HepG2 (cell line): ENCODE results near the gene RANBP2.
"Not testable (repeated sequence)": the region's sequence is repeated elsewhere in the genome, so short reads cannot be mapped to it uniquely, and the experiment has no call there.

Experiments used
- CENPT ChIP-seq: sonication (generic); formaldehyde crosslinking; IDR thresholded peaks from 2 replicates; pipeline ENCODE4 v1.8.0; 2022; ENCODE audit warnings: low read depth, mild to moderate bottlenecking, moderate library complexity, missing genetic modification reagents
- CREB1 ChIP-seq, 2 experiments: fragments of 450-650 bp in 1 of 2; IDR thresholded peaks; 2 replicates each; pipeline ENCODE4 v1.6.1; 2016 to 2017; ENCODE audit warnings: control low read depth in 1 of 2, mild to moderate bottlenecking in 1 of 2, missing compliant biosample characterization in 1 of 2, missing genetic modification characterization in 1 of 2
- HCFC1 ChIP-seq: fragments of 150-350 bp; IDR thresholded peaks from 2 replicates; pipeline ENCODE4 v1.6.1; 2014; ENCODE audit warnings: low read depth, low read length
- HDAC2 ChIP-seq: sonication (generic); formaldehyde crosslinking; IDR thresholded peaks from 2 replicates; pipeline ENCODE4 v1.4.0; 2020; ENCODE audit warnings: missing genetic modification reagents
- MAFK ChIP-seq, 2 experiments: IDR thresholded peaks in 1 of 2; conservative IDR thresholded peaks in 1 of 2; 2 replicates each; pipeline ENCODE4 v1.6.1; 2011; ENCODE audit warnings: improper control_type of control experiment in 2 of 2, low read length in 2 of 2
- MXD4 ChIP-seq: IDR thresholded peaks from 2 replicates; pipeline ENCODE4 v1.6.1; 2016; ENCODE audit warnings: mild to moderate bottlenecking, missing biosample characterization, missing genetic modification reagents
- POLR2A ChIP-seq, 2 experiments: IDR thresholded peaks; 2 replicates each; pipeline ENCODE4 v1.6.1; 2011; ENCODE audit warnings: low read depth in 2 of 2, low read length in 2 of 2, mild to moderate bottlenecking in 1 of 2, moderate library complexity in 1 of 2; ENCODE audit not compliant: insufficient read depth in 1 of 2
- RNF219 ChIP-seq: sonication (generic); formaldehyde crosslinking; IDR thresholded peaks from 2 replicates; pipeline ENCODE4 v1.5.0; 2020; ENCODE audit warnings: mild to moderate bottlenecking, missing genetic modification reagents
- SP1 ChIP-seq, 2 experiments: fragments of 450-650 bp in 1 of 2; sonication (generic) in 1 of 2; formaldehyde crosslinking in 1 of 2; IDR thresholded peaks; 2 replicates each; pipeline versions ENCODE4 v1.4.0 to v1.6.1; 2016 to 2020; ENCODE audit warnings: missing genetic modification reagents in 1 of 2
- ZNF138 ChIP-seq: sonication (generic); formaldehyde crosslinking; IDR thresholded peaks from 2 replicates; pipeline ENCODE4 v1.5.0; 2020; ENCODE audit warnings: mild to moderate bottlenecking, low read depth, missing genetic modification reagents
- ZNF142 ChIP-seq: sonication (generic); formaldehyde crosslinking; IDR thresholded peaks from 2 replicates; pipeline ENCODE4 v1.4.0; 2020; ENCODE audit warnings: missing genetic modification reagents
- ZNF234 ChIP-seq: sonication (generic); formaldehyde crosslinking; conservative IDR thresholded peaks from 2 replicates; pipeline ENCODE4 v1.5.1; 2020; ENCODE audit warnings: mild to moderate bottlenecking, missing genetic modification reagents
- ZNF432 ChIP-seq: sonication (generic); formaldehyde crosslinking; IDR thresholded peaks from 2 replicates; pipeline ENCODE4 v1.5.0; 2020; ENCODE audit warnings: missing genetic modification reagents, mild to moderate bottlenecking, borderline replicate concordance

- not testable (repeated sequence) for TF ChIP-seq MAFK (conservative IDR thresholded peaks at IDR 0.05 in 1 of 2, IDR thresholded peaks at IDR 0.05 in 1 of 2; ENCODE audit: low read length in 2 of 2); POLR2A (IDR thresholded peaks at IDR 0.05; ENCODE audit: insufficient read depth in 1 of 2, low read depth in 2 of 2, low read length in 2 of 2); ZNF234; MXD4 (CRISPR knock-in tag); HCFC1; CENPT (CRISPR knock-in tag); SP1 (IDR thresholded peaks at IDR 0.05); SP1 (CRISPR knock-in tag; IDR thresholded peaks at IDR 0.05); RNF219 (CRISPR knock-in tag); CREB1 (IDR thresholded peaks at IDR 0.05); CREB1 (CRISPR knock-in tag; IDR thresholded peaks at IDR 0.05); HDAC2 (CRISPR knock-in tag); ZNF142; ZNF138 (CRISPR knock-in tag); ZNF432 (CRISPR knock-in tag)
Observed at GRCh38 chr2:108688818-108689756, 30.2 kb upstream of the RANBP2 start.
